DMS153 (cell line): ENCODE results near the gene SERGEF.

ENCODE experiments used
- DNase-seq: peaks from one replicate; lab custom pipeline; 2025; lab: John Stamatoyannopoulos, UW

The SERGEF gene

GRCh38 chr11:17770048-17770652, 242.7 kb downstream of the SERGEF start:
- peak; percentile 64 for DNase-seq

- DNase-seq, result no peak
Measured at GRCh38 chr11:17769218-17769617, 243.6 kb downstream of the SERGEF start.

GRCh38 chr11:17768547-17768946, 244.3 kb downstream of the SERGEF start:
- DNase-seq, result no peak

DNA sequence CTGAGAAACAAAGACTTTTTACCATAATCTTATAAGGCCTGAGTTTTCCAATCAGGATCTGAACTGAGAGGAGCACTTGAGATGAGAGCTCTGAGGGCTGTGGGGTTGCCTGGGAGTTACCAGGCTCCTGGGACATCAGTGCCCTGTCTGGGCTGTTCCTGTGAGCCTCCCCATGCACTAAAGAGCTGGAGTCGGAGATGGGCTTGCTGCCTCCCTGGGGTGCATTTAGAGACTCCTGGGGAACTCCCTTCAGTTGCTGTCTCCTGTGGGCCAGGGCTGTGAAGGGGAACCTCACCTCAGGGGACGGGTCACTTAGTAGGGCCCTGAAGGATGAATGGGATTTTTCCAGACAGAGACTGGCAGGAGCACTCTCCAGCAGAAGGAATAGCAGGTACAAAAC, 244.9 kb downstream of the SERGEF start:
- no peak for DNase-seq

DNA sequence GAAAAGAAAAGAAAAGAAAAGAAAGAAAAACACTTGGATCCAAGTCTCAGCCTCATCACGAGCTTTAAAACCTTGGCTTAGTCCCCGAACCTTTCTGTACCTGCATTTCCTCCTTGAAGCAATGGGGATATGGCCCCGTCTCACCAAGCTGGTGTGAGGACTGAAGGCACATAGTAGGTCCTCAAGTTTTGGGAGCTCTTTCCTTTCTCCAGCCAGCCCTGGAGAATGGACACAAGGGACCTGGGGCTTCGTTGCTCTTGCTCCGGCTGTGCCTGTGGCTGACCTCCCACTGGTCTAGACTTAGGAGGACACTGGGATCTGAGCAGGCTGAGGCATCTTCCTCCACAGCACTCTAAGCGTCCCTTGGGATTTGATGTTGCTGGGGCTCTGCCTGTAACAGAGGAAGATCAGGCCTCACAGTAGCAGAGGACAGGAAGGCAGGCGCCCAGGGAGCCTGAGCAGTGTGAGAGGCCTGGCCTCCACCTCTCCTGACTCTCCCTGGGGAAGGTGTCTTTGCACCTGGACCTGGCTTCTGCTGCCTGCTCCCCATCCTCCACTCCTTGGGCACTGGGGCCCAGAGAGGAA, 245.5 kb downstream of the SERGEF start:
- DNase-seq, result no peak

DNA sequence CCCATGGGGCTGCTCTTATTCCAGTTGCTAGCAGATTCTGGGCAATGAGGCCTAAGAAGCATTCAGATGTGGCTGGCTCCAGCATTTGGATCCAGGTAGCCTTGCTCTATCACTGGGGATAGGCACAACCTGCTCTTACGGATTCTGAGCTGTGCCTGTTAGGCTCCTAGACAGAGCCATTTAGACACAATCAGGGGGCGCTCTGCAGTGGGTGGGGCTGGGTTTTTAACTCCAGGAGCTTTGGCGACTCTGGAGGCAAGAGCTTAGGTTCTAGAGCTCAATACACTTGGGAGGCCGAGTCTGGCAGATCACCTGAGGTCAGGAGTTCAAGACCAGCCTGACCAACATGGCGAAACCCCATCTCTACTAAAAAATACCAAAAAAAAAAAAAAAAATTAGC, 246.3 kb downstream of the SERGEF start:
- DNase-seq, result no peak

- DNase-seq, result no peak
Measured at GRCh38 chr11:17766073-17766359, 246.8 kb downstream of the SERGEF start.

- no peak for DNase-seq
Measured at GRCh38 chr11:17765356-17766072, 247.3 kb downstream of the SERGEF start.

DNA sequence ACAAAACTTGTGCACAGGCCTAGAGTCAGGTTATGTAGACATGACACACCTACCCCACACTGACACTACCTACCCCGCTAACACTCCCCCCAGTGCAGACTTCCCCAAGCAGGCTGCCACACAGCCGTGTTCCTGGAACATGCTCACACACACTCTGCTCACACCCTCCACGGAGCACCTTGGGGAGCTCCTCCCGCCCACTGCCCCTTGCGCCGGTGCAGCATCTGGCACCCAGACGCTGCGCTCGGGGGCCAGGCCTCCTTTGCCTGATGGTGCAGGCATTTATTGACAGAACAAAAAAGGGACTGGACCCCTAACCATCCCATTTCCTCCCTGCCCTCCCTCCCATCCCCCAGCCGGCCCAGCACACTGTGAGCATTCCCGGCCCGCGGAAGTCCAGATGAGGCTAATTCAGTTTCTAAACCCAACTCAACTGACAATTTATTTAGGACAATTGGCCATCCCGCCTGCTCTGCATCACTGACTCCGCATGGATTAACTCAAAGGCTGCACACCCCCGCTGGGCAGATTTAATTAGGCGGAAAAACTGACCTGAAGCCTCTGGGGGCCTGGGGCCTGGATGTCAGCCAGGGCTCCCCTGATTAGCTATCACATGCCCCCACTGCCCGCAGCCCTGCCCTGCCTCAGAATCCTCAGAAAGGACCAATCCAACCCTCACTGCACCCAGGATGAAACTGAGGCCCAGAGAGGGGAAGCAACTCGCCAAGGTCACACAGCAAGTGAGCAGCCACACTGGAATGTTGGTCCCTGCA, 248.2 kb downstream of the SERGEF start:
- DNase-seq, result no peak

- no peak for DNase-seq
Measured at GRCh38 chr11:17763703-17764102, 249.1 kb downstream of the SERGEF start.

GRCh38 chr11:17763244-17763643, 249.6 kb downstream of the SERGEF start:
- no peak for DNase-seq

GRCh38 chr11:17762309-17762974, 250.4 kb downstream of the SERGEF start:
- DNase-seq, result no peak

GRCh38 chr11:17760102-17761029, 252.5 kb downstream of the SERGEF start:
- DNase-seq, result peak; percentile 30

GRCh38 chr11:17755891-17756290, 257.0 kb downstream of the SERGEF start:
- no peak for DNase-seq

DNA sequence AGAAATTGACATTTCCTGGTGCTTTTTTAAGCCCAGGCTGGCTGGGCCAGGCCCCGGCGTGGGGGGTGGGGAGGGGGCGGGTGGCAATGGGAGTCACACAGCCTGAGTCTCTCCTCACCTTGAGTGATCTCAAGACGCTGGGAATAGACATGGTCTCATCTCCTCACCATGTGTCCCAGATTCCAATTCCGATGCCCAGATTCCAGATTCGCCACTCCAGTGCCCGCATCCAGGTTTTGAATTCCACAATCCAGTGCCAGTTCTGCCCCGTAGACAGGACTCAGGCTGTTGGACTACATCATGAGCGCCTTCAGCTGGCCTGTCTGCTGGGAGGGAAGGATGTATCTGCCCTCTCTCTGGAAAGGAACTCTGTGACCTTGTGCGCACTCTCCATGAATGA, 259.2 kb downstream of the SERGEF start:
- no peak for DNase-seq

GRCh38 chr11:17753153-17753552, 259.7 kb downstream of the SERGEF start:
- no peak for DNase-seq

DNA sequence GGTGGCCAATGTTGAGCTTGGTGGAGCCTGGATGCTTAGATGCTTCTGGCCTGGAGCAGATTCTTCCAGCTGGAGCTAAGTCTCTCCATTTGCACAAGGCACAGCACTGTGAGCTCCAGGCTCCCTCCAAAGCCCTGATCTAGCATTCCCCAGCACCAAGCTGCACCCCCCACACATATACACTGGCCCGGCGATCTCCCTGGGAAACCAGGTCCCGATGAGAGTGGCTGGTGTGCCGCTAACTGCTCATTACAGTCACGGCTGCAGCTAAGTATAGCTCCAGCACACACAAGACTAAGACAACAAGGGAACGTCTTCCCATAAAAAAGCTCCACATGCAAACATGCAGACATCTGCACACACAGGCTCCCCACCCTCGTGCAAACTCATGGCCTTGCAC, 260.7 kb downstream of the SERGEF start:
- DNase-seq, result no peak

DNA sequence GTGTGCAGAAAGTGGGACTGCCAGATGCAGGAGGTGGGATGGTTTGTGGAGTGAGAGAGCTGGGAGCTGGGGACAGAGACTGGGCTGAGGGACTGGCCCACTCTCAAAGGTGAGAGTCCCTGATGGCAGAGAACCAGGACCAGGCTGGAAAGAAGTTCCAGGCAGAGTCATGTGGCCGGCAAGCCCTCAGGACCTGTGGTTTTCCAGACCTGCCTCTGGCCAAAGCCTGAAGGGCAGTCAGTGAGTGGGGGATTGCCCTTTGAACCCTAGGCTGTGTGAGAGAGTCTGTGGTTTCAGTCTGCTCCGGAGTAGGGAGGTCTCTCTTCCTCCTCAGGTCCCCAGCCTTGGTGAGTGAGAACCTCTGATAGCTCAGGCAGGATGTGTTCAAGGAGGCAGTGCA, 261.3 kb downstream of the SERGEF start:
- no peak for DNase-seq

- DNase-seq, result no peak
Measured at GRCh38 chr11:17750801-17751165, 262.1 kb downstream of the SERGEF start.

GRCh38 chr11:17750013-17750800, 262.6 kb downstream of the SERGEF start:
- DNase-seq, result no peak
